Spinal cord (tissue), 10 donors: ENCODE measurements around the gene TEX44. TPM values are rescaled to one million over a fixed set of nuclear protein-coding genes. Genes with fewer than 3 reads are reported as not detected.
A peak's percentile ranks its signal among the peaks of the same experiment; 100 is the strongest.

ENCODE experiments used
- DNase-seq, 6 donors: peaks; one replicate each; pipeline versions ENCODE4 v3.0.0 to v3.0.0-alpha.2; 2013 to 2015; ENCODE audit warnings: low spot score in 6 of 6, low read depth in 4 of 6
- H3K27ac ChIP-seq: one replicate; pipeline ENCODE4 v1.5.1; 2013; ENCODE audit warnings: low read depth, low read length, control low read depth
- H3K27me3 ChIP-seq: one replicate; pipeline ENCODE4 v1.6.1; 2013; ENCODE audit warnings: low read length; ENCODE audit not compliant: control insufficient read depth, insufficient read depth
- H3K36me3 ChIP-seq: one replicate; pipeline ENCODE4 v1.6.1; 2013; ENCODE audit warnings: low read length; ENCODE audit not compliant: control insufficient read depth, insufficient read depth
- H3K4me1 ChIP-seq: one replicate; pipeline ENCODE4 v1.6.1; 2013; ENCODE audit warnings: low read length; ENCODE audit not compliant: control insufficient read depth, insufficient read depth
- H3K4me3 ChIP-seq: one replicate; pipeline ENCODE4 v1.5.1; 2013; ENCODE audit warnings: low read depth, low read length, control low read depth
- H3K9me3 ChIP-seq: one replicate; pipeline ENCODE4 v1.6.1; 2013; ENCODE audit warnings: low read length; ENCODE audit not compliant: control insufficient read depth, insufficient read depth
- WGBS: methylation state at CpG from one replicate; pipeline ENCODE4 v1.1.5; 2013; ENCODE audit warnings: missing lambda C conversion rate; ENCODE audit not compliant: insufficient coverage; 5-methylcytosine and 5-hydroxymethylcytosine counted together
- polyA plus RNA-seq, 2 donors: library from polyadenylated mRNA; unstranded; fragments of 120-200 nt; gene quantifications; one replicate each; pipeline ENCODE4 v1.2.1, GENCODE V29; 2013; ENCODE audit not compliant: insufficient read length in 2 of 2
- total RNA-seq, 2 donors: library from RNA; depleted of rRNA in 1 of 2; stranded (reverse); fragments of 120-200 nt in 1 of 2; fragments of >200 nt in 1 of 2; gene quantifications; one replicate each; pipeline versions ENCODE4 v1.2.3 to v1.2.4, GENCODE V29; 2013 to 2014
- donor health status: healthy.

The TEX44 gene
- total and polyA plus RNA-seq, 4 donors = not detected

DNA sequence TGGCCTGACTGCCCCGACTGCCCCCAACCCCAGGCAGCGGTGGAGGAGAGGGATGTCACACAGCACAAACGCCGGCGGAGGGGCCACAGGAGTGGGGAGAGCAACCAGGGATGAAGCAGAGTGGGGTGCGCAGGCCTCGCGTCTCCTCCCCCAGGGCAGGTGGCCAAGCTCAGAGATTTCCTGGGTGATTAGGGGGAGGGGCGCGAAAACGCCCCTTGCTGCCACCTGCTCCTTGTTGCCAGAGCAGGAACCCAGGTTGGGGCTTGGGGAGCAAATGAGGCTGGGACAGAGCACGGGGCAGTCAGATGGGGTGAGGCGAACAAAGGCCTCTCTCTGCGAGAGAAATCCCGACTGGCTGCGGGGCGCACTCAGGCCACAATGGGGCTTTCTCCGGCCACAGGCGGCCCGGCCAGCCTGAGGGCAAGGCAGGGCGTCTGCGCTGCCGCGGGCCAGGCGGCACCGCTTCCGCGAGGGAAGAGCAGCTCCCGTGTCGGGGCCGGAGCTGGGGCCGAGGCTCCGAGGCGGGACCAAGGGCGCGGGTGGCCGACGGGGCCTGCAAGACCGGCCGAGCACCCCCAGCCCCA, 11.5 kb downstream of the TEX44 start:
- H3K4me3 ChIP-seq = peak overlapping the region; percentile 37
- peak in 2 of 6 donors; percentile 81 to 87 for DNase-seq
- peak overlapping the region; percentile 98 for H3K27ac ChIP-seq
- no peaks in the 10 kb centered on the region for H3K27me3 ChIP-seq
- no peaks in the 10 kb centered on the region for H3K9me3 ChIP-seq
- no peaks in the 10 kb centered on the region for H3K36me3 ChIP-seq
- WGBS = 4% methylated on average over 40 of the region's 40 CpGs
- H3K4me1 ChIP-seq = peaks cover 46% of the 10 kb centered on the region

DNA sequence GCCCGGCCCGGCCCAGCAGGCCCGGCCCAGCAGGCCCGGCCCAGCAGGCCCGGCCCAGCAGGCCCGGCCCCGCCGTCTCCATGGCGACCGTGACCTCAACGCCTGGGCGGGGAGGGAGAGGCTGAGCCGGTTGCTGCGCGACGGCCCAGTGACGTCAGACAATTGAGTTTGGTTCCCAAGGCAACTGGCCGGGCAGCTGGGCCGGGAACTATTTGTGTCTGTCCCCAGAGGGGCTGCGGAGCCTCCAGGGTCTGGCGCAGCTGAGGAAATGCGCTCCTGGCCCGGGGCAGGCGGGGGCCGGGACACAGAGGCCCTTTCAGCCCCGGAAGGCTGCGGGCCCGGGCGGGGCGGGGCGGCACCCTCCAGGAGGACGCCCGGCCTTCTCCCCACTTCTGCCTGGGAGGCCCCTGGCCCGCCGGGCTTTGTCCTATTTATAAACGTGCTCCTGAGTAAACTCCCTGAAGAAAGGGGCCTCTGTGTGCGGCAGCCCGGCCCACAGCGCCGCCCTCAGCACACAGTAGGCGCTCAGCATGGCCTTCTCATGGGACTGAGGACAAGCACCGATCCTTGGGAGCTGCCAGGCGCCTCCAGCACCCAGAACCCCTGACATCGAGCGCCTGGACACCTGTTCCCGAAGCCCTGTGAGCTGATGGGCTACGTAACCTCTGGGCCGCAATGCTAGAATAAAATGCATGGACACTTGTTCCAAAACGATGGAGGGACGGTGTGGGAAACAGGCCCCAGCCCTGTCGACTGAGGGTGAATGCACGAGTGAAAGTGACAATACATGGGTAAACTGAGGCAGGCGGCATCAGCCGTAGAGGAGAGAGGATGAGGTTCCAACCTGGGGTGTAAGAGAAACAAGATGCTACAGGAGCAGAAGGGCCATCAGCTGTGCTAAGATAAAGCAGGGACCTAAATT, 12.3 kb downstream of the TEX44 start:
- Histone ChIP-seq H3K27me3 (no peaks in the 10 kb centered on the region), H3K4me1 (peaks cover 46% of the 10 kb centered on the region), H3K27ac (peak overlapping the region; percentile 98), H3K36me3 (no peaks in the 10 kb centered on the region), H3K9me3 (no peaks in the 10 kb centered on the region), H3K4me3 (peak overlapping the region; percentile 37)
- 13% methylated on average over 54 of the region's 54 CpGs for WGBS
- peak; percentile 93 to 99 (median 98) for DNase-seq

DNA sequence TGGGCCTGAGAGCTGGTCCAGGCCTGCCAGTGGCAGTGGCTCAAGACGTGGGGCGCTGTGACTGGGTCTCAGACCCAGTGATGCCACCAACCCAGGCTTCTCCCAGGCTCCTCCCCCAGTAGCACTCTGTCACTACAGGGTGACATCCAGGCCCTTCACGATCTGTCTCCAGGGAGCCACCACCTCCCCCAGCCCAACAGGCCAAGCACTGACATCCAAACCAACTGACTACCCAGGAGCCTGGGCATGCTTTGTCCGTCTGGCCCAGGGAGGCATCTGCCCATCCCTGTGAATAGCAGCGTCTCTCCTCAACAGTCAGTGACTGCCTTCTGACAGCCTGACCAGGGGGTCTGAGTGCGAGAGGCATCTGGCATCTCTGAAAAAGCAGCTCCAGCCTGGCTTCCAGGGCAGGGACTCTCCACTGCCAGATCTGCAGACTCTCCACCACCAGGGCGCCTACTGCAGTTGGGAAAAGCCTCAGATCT, 13.0 kb downstream of the TEX44 start:
- WGBS = 54% methylated on average over 7 of the region's 7 CpGs
- H3K36me3 ChIP-seq = no peaks in the 10 kb centered on the region
- no peaks in the 10 kb centered on the region for H3K9me3 ChIP-seq
- DNase-seq = peak in 2 of 6 donors; percentile 45 to 47
- peaks cover 44% of the 10 kb centered on the region for H3K4me1 ChIP-seq
- no peak overlapping the region for H3K4me3 ChIP-seq
- H3K27ac ChIP-seq = peak overlapping the region; percentile 98
- H3K27me3 ChIP-seq = no peaks in the 10 kb centered on the region

GRCh38 chr2:231606941-231607340, 14.3 kb downstream of the TEX44 start:
- H3K27ac ChIP-seq = no peak overlapping the region
- no peaks in the 10 kb centered on the region for H3K36me3 ChIP-seq
- no peak for DNase-seq
- no peak overlapping the region for H3K4me3 ChIP-seq
- H3K4me1 ChIP-seq = peaks cover 47% of the 10 kb centered on the region
- WGBS = 93% methylated on average over 5 of the region's 6 CpGs
- no peaks in the 10 kb centered on the region for H3K27me3 ChIP-seq
- H3K9me3 ChIP-seq = no peaks in the 10 kb centered on the region

DNA sequence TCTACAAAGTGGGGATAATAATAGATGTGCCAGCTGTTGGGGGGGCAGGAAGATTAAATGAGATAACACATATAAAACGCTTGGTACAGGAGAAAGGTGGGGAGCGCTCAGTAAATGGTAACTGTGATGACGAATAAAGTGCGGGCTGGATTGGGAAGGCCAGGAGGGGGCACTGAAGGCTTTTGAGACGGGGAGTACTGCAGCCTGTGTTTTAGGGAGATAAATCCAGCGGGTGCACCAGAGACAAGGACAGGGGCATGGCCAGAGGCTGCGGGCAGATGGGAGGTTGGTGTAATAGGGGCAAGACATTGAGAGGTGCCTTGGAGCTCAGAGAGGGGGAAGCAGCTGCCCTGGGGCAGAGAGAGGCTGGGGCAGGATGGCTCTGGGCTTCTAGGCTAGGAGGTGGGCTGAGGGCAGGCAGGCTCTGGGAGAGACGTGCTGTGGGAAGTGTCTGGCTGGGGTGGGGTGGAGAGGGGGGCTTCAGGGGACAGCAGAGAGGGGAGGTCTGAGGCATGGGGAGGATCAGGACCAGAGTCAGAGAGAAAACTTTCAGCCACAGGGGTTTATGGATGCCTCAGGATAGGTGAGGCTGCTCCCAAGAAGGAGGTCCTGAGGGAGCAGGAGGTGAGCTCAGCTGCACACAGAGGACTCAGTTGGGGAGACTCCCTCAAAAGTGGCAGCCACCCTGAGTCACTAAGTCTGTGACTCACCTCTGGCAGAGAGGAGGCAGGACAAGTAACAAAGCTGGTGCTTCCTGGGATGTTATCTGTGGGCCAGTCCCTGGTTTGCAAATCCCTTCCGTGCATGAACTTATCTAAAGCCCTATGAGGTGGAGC, 18.8 kb downstream of the TEX44 start:
- H3K4me1 ChIP-seq = peaks cover 42% of the 10 kb centered on the region

DNA sequence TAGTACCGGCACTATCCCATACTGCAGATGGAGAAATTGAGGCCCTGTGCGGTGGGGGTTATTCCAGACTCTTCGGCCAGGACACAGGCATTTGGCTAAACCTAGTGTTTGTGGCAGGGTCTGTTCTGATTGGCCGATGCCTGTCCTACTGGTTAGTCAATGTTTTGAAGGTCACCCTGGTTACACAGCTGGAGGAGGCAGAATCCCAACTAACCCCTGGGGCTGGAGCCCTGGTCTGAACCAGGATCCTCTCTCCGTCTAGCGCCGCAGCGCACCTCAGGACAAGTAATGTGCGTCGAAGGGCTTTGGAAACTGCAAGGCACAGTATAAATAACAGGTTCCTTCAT, 19.4 kb downstream of the TEX44 start:
- H3K9me3 ChIP-seq = no peaks in the 10 kb centered on the region
- peaks cover 42% of the 10 kb centered on the region for H3K4me1 ChIP-seq
- no peak overlapping the region for H3K4me3 ChIP-seq
- H3K27ac ChIP-seq = peak overlapping the region; percentile 42
- 56% methylated on average over 9 of the region's 10 CpGs for WGBS
- no peaks in the 10 kb centered on the region for H3K27me3 ChIP-seq
- no peaks in the 10 kb centered on the region for H3K36me3 ChIP-seq
- DNase-seq = no peak

More for the DNA sequence above, 18.8 kb downstream of the TEX44 start:
- DNase-seq = peak in 1 of 6 donors; percentile 56
- Histone ChIP-seq H3K27ac (no peak overlapping the region), H3K36me3 (no peaks in the 10 kb centered on the region), H3K9me3 (no peaks in the 10 kb centered on the region), H3K4me3 (no peak overlapping the region), H3K27me3 (no peaks in the 10 kb centered on the region)
- 61% methylated on average over 9 of the region's 9 CpGs for WGBS

GRCh38 chr2:231612456-231613330, 20.0 kb downstream of the TEX44 start:
- peaks cover 42% of the 10 kb centered on the region for H3K4me1 ChIP-seq
- H3K27ac ChIP-seq = peak overlapping the region; percentile 98
- no peaks in the 10 kb centered on the region for H3K27me3 ChIP-seq
- H3K36me3 ChIP-seq = no peaks in the 10 kb centered on the region
- WGBS = 24% methylated on average over 10 of the region's 21 CpGs
- H3K4me3 ChIP-seq = no peak overlapping the region
- no peaks in the 10 kb centered on the region for H3K9me3 ChIP-seq
- DNase-seq = peak in 2 of 6 donors; percentile 89 to 93

DNA sequence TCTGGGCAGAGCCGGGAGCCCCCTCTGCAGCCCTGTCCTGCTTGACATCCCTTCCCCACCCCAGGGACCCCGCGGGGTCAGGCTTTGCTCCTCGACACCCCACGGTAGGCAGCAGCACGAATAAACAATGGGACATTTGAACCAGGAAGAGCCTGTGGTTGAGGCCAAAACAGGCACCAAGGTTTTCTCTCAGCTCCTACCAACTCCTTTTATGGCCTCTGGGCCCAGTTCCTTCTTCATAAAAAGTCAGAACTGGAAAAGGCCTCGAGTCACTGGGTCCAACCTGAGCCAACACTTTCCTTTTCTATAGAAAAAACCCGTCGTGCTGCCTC, 20.6 kb downstream of the TEX44 start:
- Histone ChIP-seq H3K9me3 (no peaks in the 10 kb centered on the region), H3K36me3 (no peaks in the 10 kb centered on the region), H3K4me1 (peaks cover 42% of the 10 kb centered on the region), H3K27ac (peak overlapping the region; percentile 98), H3K4me3 (peak overlapping the region; percentile 63), H3K27me3 (no peaks in the 10 kb centered on the region)
- no peak for DNase-seq
- WGBS = 30% methylated on average over 9 of the region's 9 CpGs
